Muscle of leg (tissue), 16 donors: Measurements from ENCODE around the gene SORL1. TPM values are rescaled to one million over a fixed set of nuclear protein-coding genes. Genes with fewer than 3 reads are reported as not detected.
"Not testable (repeated sequence)": the region's sequence is repeated elsewhere in the genome, so short reads cannot be mapped to it uniquely, and the experiment has no call there.

ENCODE experiments used
- DNase-seq: peaks from one replicate; pipeline ENCODE4 v3.0.0; 2013
- H3K27ac ChIP-seq: one replicate; pipeline ENCODE4 v1.5.1; 2013; ENCODE audit warnings: mild to moderate bottlenecking, low read length, control low read depth
- H3K27me3 ChIP-seq: one replicate; pipeline ENCODE4 v1.6.1; 2013; ENCODE audit warnings: low read length; ENCODE audit not compliant: control insufficient read depth, insufficient read depth
- H3K36me3 ChIP-seq: one replicate; pipeline ENCODE4 v1.6.1; 2013; ENCODE audit warnings: low read length; ENCODE audit not compliant: control insufficient read depth, insufficient read depth
- H3K4me1 ChIP-seq: one replicate; pipeline ENCODE4 v1.6.1; 2013; ENCODE audit warnings: low read length; ENCODE audit not compliant: control insufficient read depth, insufficient read depth
- H3K4me3 ChIP-seq: one replicate; pipeline ENCODE4 v1.5.1; 2013; ENCODE audit warnings: low read length, control low read depth
- H3K9me3 ChIP-seq: replicated peaks from 2 replicates; pipeline ENCODE4 v1.6.1; 2013; ENCODE audit warnings: low read depth, low read length; ENCODE audit not compliant: control insufficient read depth
- WGBS: methylation state at CpG from one replicate; pipeline ENCODE4 v1.1.5; 2013; ENCODE audit warnings: missing lambda C conversion rate; ENCODE audit not compliant: insufficient coverage; 5-methylcytosine and 5-hydroxymethylcytosine counted together
- long read RNA-seq, 11 donors: transcript quantifications; one replicate each; lab custom pipeline, GENCODE V29; 2026
- polyA plus RNA-seq, 8 donors: library from polyadenylated mRNA; unstranded; fragments of 120-200 nt; gene quantifications; one replicate each; pipeline versions ENCODE4 v1.2.1 to v1.2.3, GENCODE V29; 2013; ENCODE audit warnings: inconsistent platforms in 1 of 8, low replicate concordance in 1 of 8; ENCODE audit not compliant: insufficient read length in 8 of 8, insufficient read depth in 1 of 8
- total RNA-seq: library from RNA; stranded (reverse); fragments of 120-200 nt; gene quantifications from one replicate; pipeline ENCODE4 v1.2.4, GENCODE V29; 2013

SORL1 gene, protein sequence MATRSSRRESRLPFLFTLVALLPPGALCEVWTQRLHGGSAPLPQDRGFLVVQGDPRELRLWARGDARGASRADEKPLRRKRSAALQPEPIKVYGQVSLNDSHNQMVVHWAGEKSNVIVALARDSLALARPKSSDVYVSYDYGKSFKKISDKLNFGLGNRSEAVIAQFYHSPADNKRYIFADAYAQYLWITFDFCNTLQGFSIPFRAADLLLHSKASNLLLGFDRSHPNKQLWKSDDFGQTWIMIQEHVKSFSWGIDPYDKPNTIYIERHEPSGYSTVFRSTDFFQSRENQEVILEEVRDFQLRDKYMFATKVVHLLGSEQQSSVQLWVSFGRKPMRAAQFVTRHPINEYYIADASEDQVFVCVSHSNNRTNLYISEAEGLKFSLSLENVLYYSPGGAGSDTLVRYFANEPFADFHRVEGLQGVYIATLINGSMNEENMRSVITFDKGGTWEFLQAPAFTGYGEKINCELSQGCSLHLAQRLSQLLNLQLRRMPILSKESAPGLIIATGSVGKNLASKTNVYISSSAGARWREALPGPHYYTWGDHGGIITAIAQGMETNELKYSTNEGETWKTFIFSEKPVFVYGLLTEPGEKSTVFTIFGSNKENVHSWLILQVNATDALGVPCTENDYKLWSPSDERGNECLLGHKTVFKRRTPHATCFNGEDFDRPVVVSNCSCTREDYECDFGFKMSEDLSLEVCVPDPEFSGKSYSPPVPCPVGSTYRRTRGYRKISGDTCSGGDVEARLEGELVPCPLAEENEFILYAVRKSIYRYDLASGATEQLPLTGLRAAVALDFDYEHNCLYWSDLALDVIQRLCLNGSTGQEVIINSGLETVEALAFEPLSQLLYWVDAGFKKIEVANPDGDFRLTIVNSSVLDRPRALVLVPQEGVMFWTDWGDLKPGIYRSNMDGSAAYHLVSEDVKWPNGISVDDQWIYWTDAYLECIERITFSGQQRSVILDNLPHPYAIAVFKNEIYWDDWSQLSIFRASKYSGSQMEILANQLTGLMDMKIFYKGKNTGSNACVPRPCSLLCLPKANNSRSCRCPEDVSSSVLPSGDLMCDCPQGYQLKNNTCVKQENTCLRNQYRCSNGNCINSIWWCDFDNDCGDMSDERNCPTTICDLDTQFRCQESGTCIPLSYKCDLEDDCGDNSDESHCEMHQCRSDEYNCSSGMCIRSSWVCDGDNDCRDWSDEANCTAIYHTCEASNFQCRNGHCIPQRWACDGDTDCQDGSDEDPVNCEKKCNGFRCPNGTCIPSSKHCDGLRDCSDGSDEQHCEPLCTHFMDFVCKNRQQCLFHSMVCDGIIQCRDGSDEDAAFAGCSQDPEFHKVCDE (N-terminal part only)
- total RNA-seq (1.5 TPM), polyA plus RNA-seq (1 to 10 TPM; 1.0 to 3.1 (median 2.0) TPM)
- long read RNA-seq, donor 1, partial matches to known transcripts: 0 of 2 reads
- long read RNA-seq, donor 1, other reads (novel, unspliced or antisense): 0 of 2 reads
- long read RNA-seq, donor 2: 0 reads
- long read RNA-seq, donor 3, partial matches to known transcripts: 0 of 1 reads
- long read RNA-seq, donor 3, other reads (novel, unspliced or antisense): 0 of 1 reads
- long read RNA-seq, donor 4: 0 reads
- long read RNA-seq, donor 5: 0 reads
- long read RNA-seq, donor 6, partial matches to known transcripts: 0 of 1 reads
- long read RNA-seq, donor 6, other reads (novel, unspliced or antisense): 0 of 1 reads
- long read RNA-seq, donor 7, partial matches to known transcripts: 0 of 3 reads
- long read RNA-seq, donor 7, other reads (novel, unspliced or antisense): 0 of 3 reads
- long read RNA-seq, donor 8, partial matches to known transcripts: 0 of 1 reads
- long read RNA-seq, donor 8, other reads (novel, unspliced or antisense): 0 of 1 reads
- long read RNA-seq, donor 9, partial matches to known transcripts: 0 of 1 reads
- long read RNA-seq, donor 9, other reads (novel, unspliced or antisense): 0 of 1 reads
- long read RNA-seq, donor 10: 0 reads
- long read RNA-seq, donor 11: 0 reads

DNA sequence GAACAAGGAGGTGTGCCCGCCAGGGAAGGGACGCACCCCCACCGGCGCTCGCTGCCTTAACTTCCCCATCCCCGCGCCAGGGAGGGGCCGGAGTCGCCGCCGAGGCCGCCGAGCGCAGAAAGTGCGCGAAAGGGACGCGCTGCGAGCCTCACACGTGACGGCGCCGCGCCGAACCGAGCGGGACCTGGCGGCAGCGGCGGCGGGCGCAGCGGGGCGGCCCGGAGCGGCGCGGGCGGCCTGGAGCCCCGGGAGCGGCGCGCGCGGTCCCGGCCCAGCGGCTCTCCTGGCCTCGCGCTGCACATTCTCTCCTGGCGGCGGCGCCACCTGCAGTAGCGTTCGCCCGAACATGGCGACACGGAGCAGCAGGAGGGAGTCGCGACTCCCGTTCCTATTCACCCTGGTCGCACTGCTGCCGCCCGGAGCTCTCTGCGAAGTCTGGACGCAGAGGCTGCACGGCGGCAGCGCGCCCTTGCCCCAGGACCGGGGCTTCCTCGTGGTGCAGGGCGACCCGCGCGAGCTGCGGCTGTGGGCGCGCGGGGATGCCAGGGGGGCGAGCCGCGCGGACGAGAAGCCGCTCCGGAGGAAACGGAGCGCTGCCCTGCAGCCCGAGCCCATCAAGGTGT lies at the start of gene SORL1:
Gene SORL1, plus strand, starts transcription at position 329 of the 623 bp plus-strand sequence. Its CDS starts 18 bp downstream, at position 347.
- Histone ChIP-seq H3K4me3 (peak within 1 kb of the TSS; percentile 51), H3K36me3 (no peaks in the 10 kb centered on the region), H3K27ac (no peak within 1 kb of the TSS), H3K4me1 (peaks cover 10% of the 10 kb centered on the region), H3K27me3 (peaks cover 31% of the 10 kb centered on the region), H3K9me3 (peaks cover 2% of the 10 kb centered on the region)
- under 1% methylated on average over 89 of the region's 89 CpGs for WGBS
- peak; percentile 83 for DNase-seq

DNA sequence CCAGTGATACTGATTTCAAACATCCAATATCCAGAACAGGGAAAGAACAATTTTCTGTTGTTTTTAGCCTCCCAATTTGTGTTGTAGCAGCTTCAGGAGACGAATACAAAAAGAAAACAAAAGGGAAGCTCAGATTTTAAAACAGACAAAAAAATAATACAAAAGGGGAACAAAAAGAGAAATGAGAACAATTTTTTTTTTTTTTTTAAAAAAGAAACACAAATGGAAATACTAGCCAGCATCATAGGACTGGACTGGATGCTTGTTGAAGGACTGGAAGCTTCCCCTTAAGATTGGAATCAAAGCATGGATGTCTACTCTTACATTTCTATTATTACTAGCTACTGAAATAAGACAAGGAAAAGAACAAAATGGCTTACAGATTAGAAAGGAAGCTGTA lies 46.5 kb upstream of the SORL1 start:
- Histone ChIP-seq H3K4me1 (no peaks in the 10 kb centered on the region), H3K4me3 (no peak overlapping the region), H3K9me3 (peaks cover 11% of the 10 kb centered on the region), H3K36me3 (no peaks in the 10 kb centered on the region), H3K27ac (no peak overlapping the region), H3K27me3 (no peaks in the 10 kb centered on the region)
- peak; percentile 12 for DNase-seq
- WGBS: no CpG with 5 or more reads among the region's 1 CpG

DNA sequence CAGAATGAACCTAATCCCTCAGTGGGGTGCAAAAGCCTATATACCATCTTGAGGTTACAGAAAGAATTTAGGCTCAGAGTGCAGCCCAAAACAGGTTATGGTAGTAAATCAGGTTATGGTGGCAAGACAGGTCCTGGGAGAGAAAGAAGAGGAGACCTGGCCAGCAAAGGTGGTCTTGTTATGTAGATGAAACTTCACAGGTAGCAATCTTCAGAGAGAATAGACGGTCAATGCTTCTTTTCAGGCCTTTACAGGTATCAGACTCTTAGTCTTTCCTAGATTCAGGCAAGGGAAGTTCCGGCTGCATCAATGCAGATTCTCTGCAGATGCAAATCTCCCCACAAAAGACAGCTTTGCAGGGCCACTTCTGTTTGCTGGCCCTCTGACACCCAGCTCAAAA lies 45.8 kb upstream of the SORL1 start:
- Histone ChIP-seq H3K4me3 (no peak overlapping the region), H3K9me3 (peaks cover 7% of the 10 kb centered on the region), H3K4me1 (no peaks in the 10 kb centered on the region), H3K27me3 (no peaks in the 10 kb centered on the region), H3K27ac (no peak overlapping the region), H3K36me3 (no peaks in the 10 kb centered on the region)
- no peak for DNase-seq
- WGBS: 50% methylated on average over 1 of the region's 2 CpGs

DNA sequence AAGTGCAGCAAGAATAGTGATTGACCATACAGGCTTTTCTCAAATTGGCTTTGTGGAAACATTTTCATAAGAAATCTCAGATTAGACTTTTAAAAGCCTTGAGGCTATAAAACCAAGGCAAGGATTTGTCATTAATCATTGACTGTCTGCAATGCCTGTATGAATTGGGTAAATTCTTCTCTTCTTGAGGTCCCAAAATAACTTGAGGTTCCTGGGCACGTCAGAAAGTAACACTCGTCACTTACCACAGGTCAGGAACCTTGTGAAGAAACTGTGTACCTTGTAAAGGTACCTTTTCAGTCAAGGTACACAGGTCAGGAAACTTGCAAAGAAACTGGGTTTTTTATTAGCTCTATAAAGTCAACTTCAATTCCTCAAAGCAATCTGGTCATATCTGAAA lies 43.3 kb upstream of the SORL1 start:
- Histone ChIP-seq H3K27me3 (no peaks in the 10 kb centered on the region), H3K4me3 (no peak overlapping the region), H3K36me3 (no peaks in the 10 kb centered on the region), H3K9me3 (peaks cover 2% of the 10 kb centered on the region), H3K4me1 (no peaks in the 10 kb centered on the region), H3K27ac (no peak overlapping the region)
- DNase-seq: no peak
- 60% methylated on average over 2 of the region's 2 CpGs for WGBS

DNA sequence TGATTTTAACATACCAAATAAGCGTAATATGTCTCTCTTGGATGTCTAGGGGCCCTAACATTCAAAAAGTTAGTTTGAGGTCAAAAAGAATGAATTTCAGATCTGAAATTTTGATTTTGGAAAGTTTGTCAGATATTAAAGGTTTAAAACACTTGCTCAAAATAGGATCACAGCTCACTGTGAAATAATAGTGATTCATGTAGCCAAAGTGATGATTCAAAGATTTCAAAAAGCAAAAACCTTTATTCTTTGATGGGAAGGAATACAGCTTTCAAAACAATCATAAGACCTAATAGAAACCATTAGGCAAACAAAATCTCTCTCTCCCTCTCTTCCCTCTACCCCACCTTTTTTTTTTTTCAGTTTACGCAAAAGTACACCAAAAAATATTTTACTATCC lies 42.1 kb upstream of the SORL1 start:
- H3K27me3 ChIP-seq, H3K4me3 ChIP-seq, H3K9me3 ChIP-seq, H3K36me3 ChIP-seq, H3K4me1 ChIP-seq, H3K27ac ChIP-seq, DNase-seq: not testable (repeated sequence)
- no CpG with 5 or more reads among the region's 2 CpGs for WGBS

DNA sequence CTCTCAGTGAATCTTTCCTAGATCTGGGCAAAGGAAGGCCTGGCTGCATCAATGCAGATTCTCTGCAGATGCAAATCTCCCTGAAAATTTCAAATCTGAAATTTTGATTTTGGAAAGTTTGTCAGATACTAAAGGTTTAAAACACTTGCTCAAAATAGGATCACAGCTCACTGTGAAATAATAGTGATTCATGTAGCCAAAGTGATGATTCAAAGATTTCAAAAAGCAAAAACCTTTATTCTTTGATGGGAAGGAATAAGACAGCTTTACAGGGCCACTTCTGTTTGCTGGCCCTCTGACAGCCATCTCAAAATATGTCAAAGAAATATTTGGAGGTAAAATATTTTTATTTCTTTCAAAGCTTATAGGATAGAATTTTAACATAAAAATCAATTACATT lies 40.8 kb upstream of the SORL1 start:
- DNase-seq, H3K9me3 ChIP-seq, H3K36me3 ChIP-seq, H3K27ac ChIP-seq, H3K4me1 ChIP-seq, H3K27me3 ChIP-seq, H3K4me3 ChIP-seq: not testable (repeated sequence)

DNA sequence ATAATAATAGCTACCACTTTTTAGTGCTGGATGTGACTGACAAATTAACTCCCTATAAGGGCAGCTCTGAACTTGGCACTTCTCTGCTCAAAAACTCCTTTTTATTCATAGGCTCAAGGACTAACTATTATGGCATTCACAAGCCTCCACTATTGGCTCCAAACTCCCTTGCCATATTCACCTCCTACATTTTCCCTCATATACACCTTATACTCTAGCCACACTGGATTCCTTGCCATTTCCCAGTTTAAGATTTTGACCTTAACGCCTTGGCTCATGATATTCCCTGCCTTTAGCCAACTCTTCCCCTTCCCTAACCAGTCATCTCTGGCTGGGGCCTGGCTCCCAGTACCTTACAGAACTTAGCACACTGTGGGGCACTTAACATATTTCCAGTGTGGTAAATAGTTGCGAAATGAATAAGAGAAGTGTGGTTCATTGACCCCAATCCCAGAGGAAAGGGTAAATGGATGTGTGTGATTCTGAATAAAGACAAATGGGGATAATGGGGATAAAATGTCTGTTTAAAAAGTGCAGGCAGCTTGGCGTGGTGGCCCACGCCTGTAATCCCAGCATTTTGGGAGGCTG lies 40.0 kb upstream of the SORL1 start:
- 86% methylated on average over 4 of the region's 4 CpGs for WGBS
- Histone ChIP-seq H3K36me3 (no peaks in the 10 kb centered on the region), H3K27ac (no peak overlapping the region), H3K4me3 (no peak overlapping the region), H3K4me1 (peaks cover 9% of the 10 kb centered on the region), H3K9me3 (no peaks in the 10 kb centered on the region), H3K27me3 (no peaks in the 10 kb centered on the region)
- DNase-seq: no peak

DNA sequence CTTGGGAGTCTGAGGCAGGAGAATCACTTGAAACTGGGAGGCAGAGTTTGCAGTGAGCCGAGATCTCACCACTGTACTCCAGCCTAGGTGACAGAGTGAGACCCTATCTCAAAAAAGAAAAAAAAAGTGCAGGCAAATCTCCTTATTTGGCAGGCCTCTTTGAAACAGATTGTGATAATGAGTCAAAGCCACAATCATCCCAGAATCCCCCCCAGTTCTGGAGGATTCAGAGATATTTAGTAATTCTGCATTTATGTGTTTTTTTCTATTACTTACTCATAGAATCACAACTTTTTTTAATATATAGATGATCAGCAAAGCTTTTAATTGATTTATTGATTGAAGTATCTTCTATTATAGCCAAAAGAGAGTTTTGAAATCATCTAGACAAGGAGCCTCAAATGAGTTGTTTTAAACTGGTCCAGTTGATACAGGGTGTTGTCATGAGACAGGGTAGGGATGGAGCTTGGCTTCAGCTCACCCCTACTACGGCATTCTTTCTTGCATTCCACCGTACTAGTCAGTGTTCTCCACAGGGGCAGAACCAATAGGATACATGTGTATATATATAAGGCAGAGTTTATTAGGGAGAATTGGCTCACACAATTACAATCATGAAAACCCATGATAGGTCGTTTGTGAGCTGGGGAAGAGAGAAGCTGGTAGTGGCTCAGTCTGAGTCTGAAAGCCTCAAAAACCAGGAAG lies 39.3 kb upstream of the SORL1 start:
- no peak overlapping the region for H3K4me3 ChIP-seq
- no peaks in the 10 kb centered on the region for H3K36me3 ChIP-seq
- H3K9me3 ChIP-seq: no peaks in the 10 kb centered on the region
- peaks cover 16% of the 10 kb centered on the region for H3K4me1 ChIP-seq
- no peak overlapping the region for H3K27ac ChIP-seq
- no peaks in the 10 kb centered on the region for H3K27me3 ChIP-seq
- 60% methylated on average over 1 of the region's 4 CpGs for WGBS
- no peak for DNase-seq
